A549 treated with Mapracorat at 1 μM for 4 hours (cell line): ENCODE measurements around the gene LNPK. TPM values are rescaled to one million over a fixed set of nuclear protein-coding genes. Genes with fewer than 3 reads are reported as not detected.

Experiments
- total RNA-seq: library from RNA; stranded (reverse); fragments of 200-300 nt; extraction: Qiagen RNA extraction; gene quantifications from 5 replicates; pipeline ENCODE4 v1.2.3, GENCODE V29; 2022

Gene LNPK
- 9.5 to 15.9 TPM (median 13.8 TPM) in 5 replicates for total RNA-seq

GRCh38 chr2:176001916-176002687, at the start of gene LNPK:
LNPK (minus strand) TSS chr2:176002267; CDS start chr2:175995584, 6,683 bp downstream.

Other genes starting within 250 kb of the LNPK start
- not detected in 5 replicates for gene EVX2, start 81.7 kb upstream of the LNPK start, total RNA-seq
- gene HOXD13, start 90.5 kb upstream of the LNPK start, total RNA-seq: 0.12 to 0.30 TPM (median 0.22 TPM) in 5 replicates
- not detected in 5 replicates for gene HOXD12, start 97.5 kb upstream of the LNPK start, total RNA-seq
- gene HOXD11, start 105.0 kb upstream of the LNPK start, total RNA-seq: 5.6 to 8.0 TPM (median 6.2 TPM) in 5 replicates
- gene HOXD10, start 114.5 kb upstream of the LNPK start, total RNA-seq: 4.4 to 6.4 TPM (median 5.4 TPM) in 5 replicates
- gene HOXD9, start 120.5 kb upstream of the LNPK start, total RNA-seq: 1.1 to 1.8 TPM (median 1.6 TPM) in 5 replicates
- 4.6 to 6.0 TPM (median 5.6 TPM) in 5 replicates for gene HOXD8, start 127.4 kb upstream of the LNPK start, total RNA-seq
- gene HOXD4, start 149.3 kb upstream of the LNPK start, total RNA-seq: 0.27 to 0.67 TPM (median 0.50 TPM) in 5 replicates
- 0.20 to 0.30 TPM in 2 of 5 replicates, not detected in the others for gene HOXD3, start 155.0 kb upstream of the LNPK start, total RNA-seq
- 0.06 to 0.19 TPM (median 0.17 TPM) in 5 replicates for gene HOXD1, start 186.4 kb upstream of the LNPK start, total RNA-seq